SK-MEL-5 (cell line): ENCODE results near the gene EFCAB13. TPM values are rescaled to one million over a fixed set of nuclear protein-coding genes. Genes with fewer than 3 reads are reported as not detected.
"Not testable (repeated sequence)": the region's sequence is repeated elsewhere in the genome, so short reads cannot be mapped to it uniquely, and the experiment has no call there.

Experiments
- DNase-seq: peaks from one replicate; pipeline ENCODE4 v3.0.0-alpha.2; 2016; ENCODE audit warnings: low read depth, low spot score
- in situ Hi-C: cut with HindIII; loops from 2 replicates; pipeline ENCODE4 v1.10.0; 2016; ENCODE audit warnings: low sequenced_read_pairs, high pct_unique_total_duplicates, low pct_unique_long_range_greater_than_20kb
- total RNA-seq: library from RNA; depleted of rRNA; stranded (reverse); fragments of >200 nt; shearing (Covaris generic); gene quantifications from 2 replicates; pipeline ENCODE4 v1.2.3, GENCODE V29; 2014

The EFCAB13 gene
- total RNA-seq, 1 experiment from 2014 or later = 1.8 TPM

- in situ Hi-C loops = no loop called here
- no peak for DNase-seq
Measured at GRCh38 chr17:47373002-47373401, 49.2 kb downstream of the EFCAB13 start.

- no peak for DNase-seq
- in situ Hi-C loops = no loop called here
Measured at GRCh38 chr17:47376247-47376646, 52.5 kb downstream of the EFCAB13 start.

- in situ Hi-C loops = no loop called here
Measured at GRCh38 chr17:47388825-47389224, 65.1 kb downstream of the EFCAB13 start.

GRCh38 chr17:47397532-47398128 lies 73.9 kb downstream of the EFCAB13 start:
- DNase-seq, in situ Hi-C loops: not testable (repeated sequence)

More at GRCh38 chr17:47388825-47389224, 65.1 kb downstream of the EFCAB13 start:
- no peak for DNase-seq

GRCh38 chr17:47400333-47400732 lies 76.6 kb downstream of the EFCAB13 start:
- no peak for DNase-seq
- in situ Hi-C loops = no loop called here

GRCh38 chr17:47401100-47401499 lies 77.3 kb downstream of the EFCAB13 start:
- in situ Hi-C loops = no loop called here
- no peak for DNase-seq

- no peak for DNase-seq
- in situ Hi-C loops = no loop called here
Measured at GRCh38 chr17:47404006-47404405, 80.3 kb downstream of the EFCAB13 start.

GRCh38 chr17:47404875-47405274 lies 81.1 kb downstream of the EFCAB13 start:
- in situ Hi-C loops = no loop called here
- DNase-seq = no peak

GRCh38 chr17:47413872-47414271 lies 90.1 kb downstream of the EFCAB13 start:
- in situ Hi-C loops = no loop called here
- DNase-seq = no peak

GRCh38 chr17:47414612-47415011 lies 90.9 kb downstream of the EFCAB13 start:
- in situ Hi-C loops = no loop called here
- no peak for DNase-seq

- DNase-seq = no peak
- in situ Hi-C loops = no loop called here
Measured at GRCh38 chr17:47423406-47424295, 99.9 kb downstream of the EFCAB13 start.

- in situ Hi-C loops = not testable (repeated sequence)
Measured at GRCh38 chr17:47425233-47425632, 101.5 kb downstream of the EFCAB13 start.

GRCh38 chr17:47425887-47426635 lies 102.3 kb downstream of the EFCAB13 start:
- in situ Hi-C loops, DNase-seq: not testable (repeated sequence)

More at GRCh38 chr17:47425233-47425632, 101.5 kb downstream of the EFCAB13 start:
- not testable (repeated sequence) for DNase-seq

GRCh38 chr17:47427985-47428384 lies 104.2 kb downstream of the EFCAB13 start:
- in situ Hi-C loops = no loop called here
- DNase-seq = no peak

GRCh38 chr17:47432240-47432639 lies 108.5 kb downstream of the EFCAB13 start:
- in situ Hi-C loops, DNase-seq: not testable (repeated sequence)

GRCh38 chr17:47465165-47465564 lies 141.4 kb downstream of the EFCAB13 start:
- DNase-seq = no peak
- in situ Hi-C loops = no loop called here

GRCh38 chr17:47466976-47467375 lies 143.2 kb downstream of the EFCAB13 start:
- DNase-seq, in situ Hi-C loops: not testable (repeated sequence)

GRCh38 chr17:47470836-47471235 lies 147.1 kb downstream of the EFCAB13 start:
- DNase-seq = no peak
- in situ Hi-C loops = no loop called here
